ENCODE measurements around the gene RPL3. TPM values are rescaled to one million over a fixed set of nuclear protein-coding genes. Genes with fewer than 3 reads are reported as not detected.
"Not testable (repeated sequence)": the region's sequence is repeated elsewhere in the genome, so short reads cannot be mapped to it uniquely, and the experiment has no call there.

Gene RPL3
- polyA plus RNA-seq, 6 donors from 2014 or later, result 2,656 to 3,743 (median 2,840) TPM

- DNase-seq (no peak), ATAC-seq (ENCODE audit: low read depth in 2 of 2) (peak; percentile 32 to 55)
- H3K9me3 Mint-ChIP-seq, result no peaks in the 10 kb centered on the region
- H3K27ac Mint-ChIP-seq, result peak overlapping the region in 5 of 6 donors; percentile 51 to 94 (median 91)
- peaks cover 19 to 32% (median 28%) of the 10 kb centered on the region in 3 donors for H3K4me1 Mint-ChIP-seq
- H3K4me3 Mint-ChIP-seq, result peak overlapping the region; percentile 87 to 95 (median 92)
- H3K27me3 Mint-ChIP-seq, result no peaks in the 10 kb centered on the region
- H3K36me3 Mint-ChIP-seq, result no peaks in the 10 kb centered on the region
Observed at GRCh38 chr22:39348909-39349505, 29.6 kb upstream of the RPL3 start.

GRCh38 chr22:39345231-39345630, 25.8 kb upstream of the RPL3 start:
- Mint-ChIP-seq H3K4me1 (peaks cover 12 to 19% (median 12%) of the 10 kb centered on the region in 3 donors), H3K27me3 (peaks cover 0 to 9% (median 4%) of the 10 kb centered on the region in 3 donors)
- DNase-seq, result no peak

GRCh38 chr22:39344046-39344390, 24.6 kb upstream of the RPL3 start:
- H3K9me3 Mint-ChIP-seq, result no peaks in the 10 kb centered on the region
- H3K4me3 Mint-ChIP-seq, result peak overlapping the region in 1 of 8 donors; percentile 21
- no peaks in the 10 kb centered on the region for H3K36me3 Mint-ChIP-seq
- H3K27me3 Mint-ChIP-seq, result peaks cover 0 to 9% (median 8%) of the 10 kb centered on the region in 3 donors
- H3K4me1 Mint-ChIP-seq, result peaks cover 6 to 12% (median 7%) of the 10 kb centered on the region in 3 donors
- no peak for ATAC-seq (ENCODE audit: low read depth in 2 of 2)
- no peak for DNase-seq
- no peak overlapping the region for H3K27ac Mint-ChIP-seq

More at GRCh38 chr22:39345231-39345630, 25.8 kb upstream of the RPL3 start:
- peak overlapping the region in 1 of 8 donors; percentile 15 for H3K4me3 Mint-ChIP-seq
- H3K36me3 Mint-ChIP-seq, result no peaks in the 10 kb centered on the region
- H3K9me3 Mint-ChIP-seq, result no peaks in the 10 kb centered on the region
- no peak for ATAC-seq (ENCODE audit: low read depth in 2 of 2)
- no peak overlapping the region for H3K27ac Mint-ChIP-seq

- peaks cover 4 to 7% (median 5%) of the 10 kb centered on the region in 3 donors for H3K4me1 Mint-ChIP-seq
- peak overlapping the region in 1 of 8 donors; percentile 21 for H3K4me3 Mint-ChIP-seq
- H3K27me3 Mint-ChIP-seq, result peaks cover 0 to 10% (median 9%) of the 10 kb centered on the region in 3 donors
- H3K27ac Mint-ChIP-seq, result peak overlapping the region in 1 of 6 donors; percentile 61
- H3K9me3 Mint-ChIP-seq, result no peaks in the 10 kb centered on the region
- ATAC-seq (ENCODE audit: low read depth in 2 of 2) (peak; percentile 89 to 97), DNase-seq (peak; percentile 52)
- H3K36me3 Mint-ChIP-seq, result no peaks in the 10 kb centered on the region
Observed at GRCh38 chr22:39343259-39344045, 24.0 kb upstream of the RPL3 start.

- DNase-seq (no peak), ATAC-seq (ENCODE audit: low read depth in 2 of 2) (no peak)
- H3K36me3 Mint-ChIP-seq, result no peaks in the 10 kb centered on the region
- no peaks in the 10 kb centered on the region for H3K9me3 Mint-ChIP-seq
- H3K4me1 Mint-ChIP-seq, result peaks cover 4 to 7% (median 5%) of the 10 kb centered on the region in 3 donors
- no peak overlapping the region for H3K4me3 Mint-ChIP-seq
- H3K27ac Mint-ChIP-seq, result no peak overlapping the region
- peaks cover 0 to 10% (median 9%) of the 10 kb centered on the region in 3 donors for H3K27me3 Mint-ChIP-seq
Observed at GRCh38 chr22:39341179-39341578, 21.8 kb upstream of the RPL3 start.

GRCh38 chr22:39339775-39340174, 20.4 kb upstream of the RPL3 start:
- H3K36me3 Mint-ChIP-seq; H3K27me3 Mint-ChIP-seq; H3K27ac Mint-ChIP-seq; H3K9me3 Mint-ChIP-seq; DNase-seq; H3K4me1 Mint-ChIP-seq; H3K4me3 Mint-ChIP-seq; ATAC-seq (ENCODE audit: low read depth in 2 of 2): not testable (repeated sequence)

GRCh38 chr22:39336411-39336810, 17.0 kb upstream of the RPL3 start:
- no peaks in the 10 kb centered on the region for H3K36me3 Mint-ChIP-seq
- no peak overlapping the region for H3K27ac Mint-ChIP-seq
- ATAC-seq (ENCODE audit: low read depth in 2 of 2), result no peak
- no peak overlapping the region for H3K4me3 Mint-ChIP-seq
- H3K27me3 Mint-ChIP-seq, result peaks cover 0 to 10% (median 7%) of the 10 kb centered on the region in 3 donors
- no peaks in the 10 kb centered on the region for H3K9me3 Mint-ChIP-seq
- DNase-seq, result no peak
- H3K4me1 Mint-ChIP-seq, result peaks cover 0 to 3% (median 0%) of the 10 kb centered on the region in 3 donors

- Mint-ChIP-seq H3K4me1 (peaks cover 0 to 3% (median 0%) of the 10 kb centered on the region in 3 donors), H3K27me3 (no peaks in the 10 kb centered on the region), H3K4me3 (no peak overlapping the region), H3K36me3 (no peaks in the 10 kb centered on the region), H3K27ac (no peak overlapping the region), H3K9me3 (no peaks in the 10 kb centered on the region)
- ATAC-seq (ENCODE audit: low read depth in 2 of 2) (no peak), DNase-seq (no peak)
Observed at GRCh38 chr22:39332441-39333064, 13.1 kb upstream of the RPL3 start.

- H3K36me3 Mint-ChIP-seq; H3K27ac Mint-ChIP-seq; H3K27me3 Mint-ChIP-seq; H3K4me1 Mint-ChIP-seq; DNase-seq; H3K9me3 Mint-ChIP-seq; ATAC-seq (ENCODE audit: low read depth in 2 of 2); H3K4me3 Mint-ChIP-seq: not testable (repeated sequence)
Observed at GRCh38 chr22:39330553-39330952, 11.1 kb upstream of the RPL3 start.

GRCh38 chr22:39327995-39328754, 8.8 kb upstream of the RPL3 start:
- no peaks in the 10 kb centered on the region for H3K36me3 Mint-ChIP-seq
- H3K27me3 Mint-ChIP-seq, result peaks cover 0 to 14% (median 10%) of the 10 kb centered on the region in 3 donors
- H3K9me3 Mint-ChIP-seq, result no peaks in the 10 kb centered on the region
- no peak overlapping the region for H3K27ac Mint-ChIP-seq
- ATAC-seq (ENCODE audit: low read depth in 2 of 2), result no peak
- no peak for DNase-seq
- H3K4me1 Mint-ChIP-seq, result peaks cover 0 to 3% (median 0%) of the 10 kb centered on the region in 3 donors
- no peak overlapping the region for H3K4me3 Mint-ChIP-seq

GRCh38 chr22:39325392-39325932, 6.0 kb upstream of the RPL3 start:
- ATAC-seq (ENCODE audit: low read depth in 2 of 2) (no peak), DNase-seq (no peak)
- H3K27ac Mint-ChIP-seq, result peak overlapping the region in 2 of 6 donors; percentile 33 to 39
- H3K4me1 Mint-ChIP-seq, result peaks cover 0 to 4% (median 3%) of the 10 kb centered on the region in 3 donors
- H3K4me3 Mint-ChIP-seq, result peak overlapping the region in 1 of 8 donors; percentile 70
- peaks cover 3 to 14% (median 10%) of the 10 kb centered on the region in 3 donors for H3K27me3 Mint-ChIP-seq
- no peaks in the 10 kb centered on the region for H3K36me3 Mint-ChIP-seq
- no peaks in the 10 kb centered on the region for H3K9me3 Mint-ChIP-seq

GRCh38 chr22:39320616-39321029, 1.2 kb upstream of the RPL3 start:
- peaks cover 3 to 11% (median 10%) of the 10 kb centered on the region in 3 donors for H3K27me3 Mint-ChIP-seq
- H3K36me3 Mint-ChIP-seq; ATAC-seq (ENCODE audit: low read depth in 2 of 2); DNase-seq; H3K9me3 Mint-ChIP-seq: not testable (repeated sequence)
- peak overlapping the region in 4 of 6 donors; percentile 42 to 98 (median 96) for H3K27ac Mint-ChIP-seq
- peak overlapping the region; percentile 95 to 100 (median 99) for H3K4me3 Mint-ChIP-seq
- H3K4me1 Mint-ChIP-seq, result peaks cover 19 to 49% (median 24%) of the 10 kb centered on the region in 3 donors
